Stimulated activated memory B cell treated with anti-CD40 and anti-IgM and Interleukin-4, amounts not matched to agents 10 μg/mL and 1 μg/mL and 100 μg/mL, for 72 hours (primary cell): ENCODE measurements around the gene ATP10D.

Experiments
- ATAC-seq: fragments of 150-1000 bp; cut with Tn5 transposase; 2 replicates; pipeline ENCODE4 v1.10.0; 2021
- H3K27ac Mint-ChIP-seq: one replicate; pipeline ENCODE4 v1.8.0; 2022; ENCODE audit warnings: mild to moderate bottlenecking, mixed read lengths
- H3K27me3 Mint-ChIP-seq: one replicate; pipeline ENCODE4 v1.8.0; 2022; ENCODE audit warnings: mixed read lengths
- H3K36me3 Mint-ChIP-seq: one replicate; pipeline ENCODE4 v1.8.0; 2022; ENCODE audit warnings: mixed read lengths
- H3K4me1 Mint-ChIP-seq: one replicate; pipeline ENCODE4 v1.8.0; 2022; ENCODE audit warnings: mixed read lengths
- H3K4me3 Mint-ChIP-seq: one replicate; pipeline ENCODE4 v1.8.0; 2022; ENCODE audit warnings: mild to moderate bottlenecking, moderate library complexity, mixed read lengths
- H3K9me3 Mint-ChIP-seq: one replicate; pipeline ENCODE4 v1.8.0; 2022; ENCODE audit warnings: mixed read lengths

The ATP10D gene

GRCh38 chr4:47631161-47631560 is 146.1 kb downstream of the ATP10D start:
- H3K27me3 Mint-ChIP-seq: no peaks in the 10 kb centered on the region
- H3K36me3 Mint-ChIP-seq: no peaks in the 10 kb centered on the region
- ATAC-seq: no peak
- no peak overlapping the region for H3K27ac Mint-ChIP-seq
- H3K4me3 Mint-ChIP-seq: no peak overlapping the region
- H3K4me1 Mint-ChIP-seq: no peaks in the 10 kb centered on the region
- no peaks in the 10 kb centered on the region for H3K9me3 Mint-ChIP-seq

GRCh38 chr4:47639531-47639930 is 154.5 kb downstream of the ATP10D start:
- ATAC-seq: no peak
- H3K36me3 Mint-ChIP-seq: peaks cover 11% of the 10 kb centered on the region
- peaks cover 9% of the 10 kb centered on the region for H3K27me3 Mint-ChIP-seq
- peaks cover 13% of the 10 kb centered on the region for H3K9me3 Mint-ChIP-seq
- H3K4me3 Mint-ChIP-seq: no peak overlapping the region
- H3K4me1 Mint-ChIP-seq: no peaks in the 10 kb centered on the region
- H3K27ac Mint-ChIP-seq: no peak overlapping the region

- peaks cover 11% of the 10 kb centered on the region for H3K36me3 Mint-ChIP-seq
- no peak for ATAC-seq
- no peak overlapping the region for H3K4me3 Mint-ChIP-seq
- H3K27me3 Mint-ChIP-seq: peaks cover 9% of the 10 kb centered on the region
- no peaks in the 10 kb centered on the region for H3K4me1 Mint-ChIP-seq
- no peak overlapping the region for H3K27ac Mint-ChIP-seq
- H3K9me3 Mint-ChIP-seq: peaks cover 13% of the 10 kb centered on the region
These were observed 155.8 kb downstream of the ATP10D start for GRCh38 chr4:47640911-47641310.

- Mint-ChIP-seq H3K4me3 (no peak overlapping the region), H3K9me3 (peaks cover 10% of the 10 kb centered on the region), H3K36me3 (peaks cover 7% of the 10 kb centered on the region), H3K27ac (no peak overlapping the region), H3K27me3 (peaks cover 9% of the 10 kb centered on the region), H3K4me1 (no peaks in the 10 kb centered on the region)
- no peak for ATAC-seq
These were observed 156.7 kb downstream of the ATP10D start for GRCh38 chr4:47641755-47642154.

GRCh38 chr4:47642191-47642830 is 157.2 kb downstream of the ATP10D start:
- ATAC-seq: no peak
- Mint-ChIP-seq H3K27me3 (peaks cover 9% of the 10 kb centered on the region), H3K9me3 (peaks cover 5% of the 10 kb centered on the region), H3K4me3 (no peak overlapping the region), H3K27ac (no peak overlapping the region), H3K36me3 (peaks cover 2% of the 10 kb centered on the region), H3K4me1 (no peaks in the 10 kb centered on the region)
